Heart left ventricle (tissue), 13 donors: ENCODE measurements around the gene SCUBE3.

Source experiments
- CTCF ChIP-seq, 12 donors: fragments of 200-600 bp; sonication (generic) in 4 of 12; IDR thresholded peaks; one replicate each; pipeline versions ENCODE4 v1.5.0 to v1.8.0; 2018 to 2022; ENCODE audit warnings: antibody characterized with exemption in 12 of 12, mild to moderate bottlenecking in 5 of 12
- POLR2A ChIP-seq, 2 donors: fragments of 450-650 bp; IDR thresholded peaks; one replicate each; pipeline ENCODE4 v1.6.1; 2017; ENCODE audit warnings: antibody characterized with exemption in 2 of 2, mild to moderate bottlenecking in 2 of 2, moderate library complexity in 2 of 2
- donor health status: ischemic (EF 13 %, LVEDD 7.1; RV severe dilation, severe dysfunction).
- donor health status: DM: no; HTN: yes; CAD: no.
- donor health status: DM: no; HTN: no; CAD: no.
- donor health status: ischemic (EF 25% LVEDD 6.9; RV normal size, moderate dysfunction).
- donor health status: ischemic (EF 25% LVEDD 5.7; RV mildly dilated, moderate dysfunction).
- donor health status: ischemic (EF 35%, LVEDD 5.7; RV mildly dilated, moderate dysfunction).
- donor health status: nonischemic (EF 11% LVEDD 7.7; RV severe dilation, severe dysfunction).
- donor health status: DM: yes; HTN: yes; CAD: no.
- donor health status: PGD.
- donor health status: ischemic (EF 29% LVEDD 5.4; RV normal size, mild dysfunction).
- donor health status: nonischemic (EF 23%, LVEDD 6.1; RV moderate dilation, normal function).

GRCh38 chr6:35199866-35200265, 13.9 kb upstream of the SCUBE3 start:
- TF ChIP-seq POLR2A (IDR thresholded peaks at IDR 0.05) (no peak), CTCF (IDR thresholded peaks at IDR 0.05) (no peak)
